HAP-1 (cell line): ENCODE results near the gene KIAA0232.
"Not testable (repeated sequence)": the region's sequence is repeated elsewhere in the genome, so short reads cannot be mapped to it uniquely, and the experiment has no call there.

Experiments
- DNase-seq, 2 experiments: peaks; one replicate each; pipeline ENCODE4 v3.0.0-alpha.2; 2016 to 2020; ENCODE audit warnings: low spot score in 2 of 2
- H3K27me3 ChIP-seq: fragments of 250-450 bp; sonication (Bioruptor Pico); 2 replicates; pipeline ENCODE4 v1.5.1; 2020; ENCODE audit warnings: low read depth, mild to moderate bottlenecking, moderate library complexity
- H3K36me3 ChIP-seq: fragments of 250-450 bp; sonication (Bioruptor Pico); replicated peaks from 2 replicates; pipeline ENCODE4 v1.5.1; 2020; ENCODE audit warnings: mild to moderate bottlenecking
- H3K4me1 ChIP-seq: fragments of 250-450 bp; sonication (Bioruptor Pico); 2 replicates; pipeline ENCODE4 v1.5.1; 2020; ENCODE audit warnings: mild to moderate bottlenecking
- H3K4me3 ChIP-seq: fragments of 250-450 bp; sonication (Bioruptor Pico); 2 replicates; pipeline ENCODE4 v1.5.1; 2020; ENCODE audit warnings: mild to moderate bottlenecking, moderate library complexity
- H3K9me3 ChIP-seq: fragments of 250-450 bp; sonication (Bioruptor Pico); 2 replicates; pipeline ENCODE4 v1.5.1; 2020; ENCODE audit warnings: mild to moderate bottlenecking, moderate library complexity
- in situ Hi-C: fragments of 300-500 bp; cut with MboI; formaldehyde crosslinking; loops from 3 replicates; pipeline ENCODE4 v1.14.3; 2020; ENCODE audit warnings: low sequenced_read_pairs, inconsistent platforms, mixed read lengths

KIAA0232 gene

DNA sequence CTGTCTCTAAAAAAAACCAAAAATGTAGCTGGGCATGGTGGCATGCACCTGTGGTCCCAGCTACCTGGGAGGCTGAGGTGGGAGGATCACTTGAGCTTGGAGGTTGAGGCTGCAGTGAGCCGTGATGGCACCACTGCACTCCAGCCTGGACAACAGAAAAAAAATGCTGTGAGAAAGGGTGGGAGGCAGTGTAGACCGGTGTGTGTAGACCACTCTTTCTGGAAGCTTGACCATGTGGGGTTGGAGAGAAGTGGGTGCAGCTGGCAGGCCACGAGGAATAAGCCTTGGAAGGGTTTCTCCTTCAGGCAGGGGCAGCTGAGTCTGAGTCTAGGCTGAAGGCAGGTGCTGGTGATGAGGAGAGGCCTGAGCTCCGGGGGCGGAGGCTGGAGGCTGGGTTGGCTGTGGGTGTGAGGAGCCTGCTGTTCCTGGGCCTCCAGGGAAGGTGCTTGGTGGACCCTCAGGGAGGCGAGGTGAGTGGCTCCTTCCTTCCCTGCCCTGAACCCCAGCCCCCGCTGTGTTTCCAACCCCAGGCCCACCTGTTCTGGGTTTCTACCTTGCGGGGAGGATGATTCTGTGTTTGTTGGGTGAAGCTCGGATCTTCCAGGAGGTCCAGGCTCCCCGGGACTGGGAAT, 117.8 kb downstream of the KIAA0232 start:
- H3K27me3 ChIP-seq, result no peaks in the 10 kb centered on the region
- no peaks in the 10 kb centered on the region for H3K9me3 ChIP-seq
- H3K36me3 ChIP-seq, result no peaks in the 10 kb centered on the region
- in situ Hi-C loops, result no loop called here
- H3K4me1 ChIP-seq, result peaks cover 5% of the 10 kb centered on the region
- no peak overlapping the region for H3K4me3 ChIP-seq
- no peak for DNase-seq

DNA sequence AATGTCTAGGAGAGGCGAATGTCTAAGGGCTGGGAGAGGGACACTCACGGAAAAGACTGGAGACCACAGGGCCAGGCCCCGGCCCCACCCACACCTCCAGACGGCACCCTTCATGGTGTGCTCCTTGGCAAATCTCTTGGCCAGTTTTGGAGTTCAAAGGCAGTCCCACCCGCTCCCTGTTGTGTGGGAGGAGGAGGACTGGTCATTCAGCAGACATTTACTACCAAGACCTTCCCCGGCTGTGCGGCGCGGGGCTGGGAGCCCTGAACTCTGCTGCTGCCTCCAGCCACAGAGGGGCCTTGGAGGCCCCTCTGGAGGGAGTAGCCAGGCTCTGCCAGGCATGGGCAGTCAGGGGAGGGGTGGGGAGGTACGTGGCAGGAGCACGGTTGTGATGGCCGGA, 118.4 kb downstream of the KIAA0232 start:
- Histone ChIP-seq H3K27me3 (no peaks in the 10 kb centered on the region), H3K9me3 (no peaks in the 10 kb centered on the region), H3K4me1 (peaks cover 5% of the 10 kb centered on the region), H3K4me3 (no peak overlapping the region), H3K36me3 (no peaks in the 10 kb centered on the region)
- in situ Hi-C loops, result no loop called here
- DNase-seq, result no peak

- in situ Hi-C loops, result no loop called here
- Histone ChIP-seq H3K9me3 (no peaks in the 10 kb centered on the region), H3K27me3 (no peaks in the 10 kb centered on the region), H3K36me3 (no peaks in the 10 kb centered on the region), H3K4me1 (no peaks in the 10 kb centered on the region), H3K4me3 (no peak overlapping the region)
- DNase-seq, result no peak
Observed at GRCh38 chr4:6901669-6902317, 119.3 kb downstream of the KIAA0232 start.

GRCh38 chr4:6902318-6903042, 120.0 kb downstream of the KIAA0232 start:
- Histone ChIP-seq H3K4me1 (no peaks in the 10 kb centered on the region), H3K4me3 (no peak overlapping the region), H3K36me3 (no peaks in the 10 kb centered on the region), H3K27me3 (no peaks in the 10 kb centered on the region), H3K9me3 (no peaks in the 10 kb centered on the region)
- no peak for DNase-seq
- in situ Hi-C loops, result no loop called here

GRCh38 chr4:6905516-6906445, 123.3 kb downstream of the KIAA0232 start:
- peaks cover 9% of the 10 kb centered on the region for H3K4me1 ChIP-seq
- no peak overlapping the region for H3K4me3 ChIP-seq
- DNase-seq, result no peak

DNA sequence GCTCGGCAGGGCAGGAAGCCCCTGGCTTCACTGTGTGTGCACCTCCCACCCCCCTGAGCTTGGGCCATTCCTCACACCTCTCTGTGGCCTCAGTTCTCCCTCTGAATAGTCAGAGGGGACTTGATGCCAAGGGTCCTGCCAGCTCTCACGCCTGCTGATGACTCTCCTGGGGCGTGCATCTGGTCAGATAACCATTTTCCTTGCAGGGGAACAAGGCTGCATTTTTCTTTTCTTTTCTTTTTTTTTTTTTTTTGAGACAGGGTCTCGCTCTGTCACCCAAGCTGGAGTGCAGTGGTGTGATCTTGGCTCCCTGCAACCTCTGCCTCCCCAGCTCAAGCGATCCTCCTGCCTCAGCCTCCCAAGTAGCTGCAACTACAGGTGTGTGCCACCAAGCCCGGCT, 124.0 kb downstream of the KIAA0232 start:
- H3K36me3 ChIP-seq, H3K4me3 ChIP-seq, H3K27me3 ChIP-seq, H3K9me3 ChIP-seq, in situ Hi-C loops, DNase-seq: not testable (repeated sequence)
- peaks cover 16% of the 10 kb centered on the region for H3K4me1 ChIP-seq

More at GRCh38 chr4:6905516-6906445, 123.3 kb downstream of the KIAA0232 start:
- H3K36me3 ChIP-seq, result no peaks in the 10 kb centered on the region
- H3K27me3 ChIP-seq, result no peaks in the 10 kb centered on the region
- in situ Hi-C loops, result no loop called here
- H3K9me3 ChIP-seq, result no peaks in the 10 kb centered on the region

GRCh38 chr4:6907658-6908191, 125.2 kb downstream of the KIAA0232 start:
- in situ Hi-C loops, result no loop called here

GRCh38 chr4:6908432-6909112, 126.0 kb downstream of the KIAA0232 start:
- Histone ChIP-seq H3K9me3 (no peaks in the 10 kb centered on the region), H3K4me1 (peaks cover 16% of the 10 kb centered on the region), H3K36me3 (no peaks in the 10 kb centered on the region), H3K27me3 (no peaks in the 10 kb centered on the region), H3K4me3 (peak overlapping the region; percentile 94)
- DNase-seq, result no peak
- in situ Hi-C loops, result no loop called here

More at GRCh38 chr4:6907658-6908191, 125.2 kb downstream of the KIAA0232 start:
- Histone ChIP-seq H3K4me1 (peaks cover 16% of the 10 kb centered on the region), H3K27me3 (no peaks in the 10 kb centered on the region), H3K9me3 (no peaks in the 10 kb centered on the region), H3K36me3 (no peaks in the 10 kb centered on the region), H3K4me3 (no peak overlapping the region)
- DNase-seq, result peak in 1 of 2 experiments; percentile 35

DNA sequence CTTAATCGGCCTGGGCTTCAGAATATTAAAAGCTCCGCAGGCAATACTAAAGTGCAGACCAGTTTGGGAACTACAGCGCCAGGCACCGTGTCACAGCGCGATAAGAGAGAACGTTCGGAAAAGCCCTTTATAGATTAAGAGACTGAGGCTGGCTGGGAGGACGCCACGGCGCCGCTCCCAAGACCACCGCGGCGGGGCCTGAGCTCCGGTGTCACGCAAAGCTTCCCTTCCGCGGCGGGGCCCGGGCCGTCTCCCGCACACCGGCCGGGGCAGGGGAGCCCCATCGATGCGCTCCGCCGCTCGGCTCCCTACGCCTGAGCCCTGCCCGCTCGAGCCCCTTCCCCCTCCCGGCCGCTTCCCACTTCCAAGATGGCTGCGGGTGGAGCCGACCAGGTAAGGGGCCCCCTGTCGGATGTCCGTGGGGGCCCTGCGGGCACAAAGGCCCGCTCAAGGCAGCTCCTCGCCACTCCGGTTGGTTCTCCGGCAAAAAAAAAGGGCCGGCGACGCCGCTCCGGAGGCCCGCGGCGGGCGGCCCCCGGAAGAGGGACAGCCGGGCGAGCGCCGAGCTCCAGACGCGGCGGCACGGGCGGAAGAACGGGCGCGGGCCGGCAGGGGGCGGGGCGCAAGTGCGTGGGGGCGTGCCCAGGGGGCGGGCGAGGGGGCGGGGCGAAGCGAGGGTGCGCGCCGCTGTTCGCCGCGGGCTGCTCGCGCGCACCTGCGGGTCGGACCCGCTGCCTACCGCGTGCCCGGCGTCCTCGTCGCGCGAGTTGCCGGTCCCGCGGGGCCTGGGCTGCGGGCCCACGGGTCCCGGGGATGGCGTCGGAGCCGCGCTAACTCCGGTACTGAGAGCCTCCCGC, 126.8 kb downstream of the KIAA0232 start, which contains the start of gene TBC1D14:
TBC1D14 (plus strand) TSS at position 714 of the 857 bp plus-strand sequence. CDS start 13,564 bp downstream, outside the sequence.
- Histone ChIP-seq H3K4me1 (peaks cover 16% of the 10 kb centered on the region), H3K36me3 (no peaks in the 10 kb centered on the region), H3K4me3 (peak within 1 kb of the TSS; percentile 94), H3K27me3 (no peaks in the 10 kb centered on the region), H3K9me3 (no peaks in the 10 kb centered on the region)
- in situ Hi-C loops, result no loop called here
- DNase-seq, result peak; percentile 70 to 92

- Histone ChIP-seq H3K4me3 (peak overlapping the region; percentile 94), H3K4me1 (peaks cover 16% of the 10 kb centered on the region), H3K9me3 (no peaks in the 10 kb centered on the region), H3K27me3 (no peaks in the 10 kb centered on the region), H3K36me3 (no peaks in the 10 kb centered on the region)
- peak in 1 of 2 experiments; percentile 50 for DNase-seq
- in situ Hi-C loops, result no loop called here
Observed at GRCh38 chr4:6909970-6910339, 127.4 kb downstream of the KIAA0232 start.

DNA sequence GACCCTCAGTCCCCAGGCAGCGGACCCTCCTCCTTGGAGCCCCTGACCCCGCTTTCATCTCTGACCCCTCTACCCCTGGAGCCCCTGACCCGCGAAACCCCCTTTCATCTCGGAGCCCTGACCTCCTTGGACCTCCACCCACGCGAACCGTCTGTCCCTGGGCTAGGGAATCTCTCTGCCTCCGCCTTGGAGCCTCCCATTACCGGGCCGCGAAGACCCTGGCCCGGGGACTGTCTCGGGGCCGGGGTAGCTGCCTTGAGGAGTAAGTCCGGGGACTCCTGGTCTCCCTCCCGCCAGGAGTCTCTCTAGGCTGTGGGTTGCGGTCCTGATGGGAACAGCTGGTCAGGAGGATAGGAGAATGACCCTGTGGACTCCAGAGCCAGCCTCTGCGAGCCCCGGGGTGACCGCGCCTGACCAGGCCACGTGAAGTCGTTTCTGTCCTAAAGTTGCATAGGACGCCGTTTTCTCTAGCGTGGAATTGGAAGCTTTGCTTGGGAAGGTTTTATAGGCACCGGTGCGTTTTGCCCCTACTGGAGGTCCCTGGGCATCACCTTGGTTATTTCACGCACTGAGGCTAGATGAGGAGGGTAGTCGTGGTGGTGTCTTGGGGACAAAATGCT, 127.9 kb downstream of the KIAA0232 start:
- peaks cover 16% of the 10 kb centered on the region for H3K4me1 ChIP-seq
- DNase-seq, result peak; percentile 25 to 60
- no peaks in the 10 kb centered on the region for H3K9me3 ChIP-seq
- no peaks in the 10 kb centered on the region for H3K36me3 ChIP-seq
- in situ Hi-C loops, result no loop called here
- H3K27me3 ChIP-seq, result no peaks in the 10 kb centered on the region
- H3K4me3 ChIP-seq, result peak overlapping the region; percentile 94
